GM18909 (cell line): ENCODE results near the gene NKAIN2.
"Not testable (repeated sequence)": the region's sequence is repeated elsewhere in the genome, so short reads cannot be mapped to it uniquely, and the experiment has no call there.

Experiments
- ATAC-seq: cut with Tn5 transposase; IDR thresholded peaks from one replicate; pipeline ENCODE4 v1.9.1; 2021; ENCODE audit warnings: mild to moderate bottlenecking; ENCODE audit not compliant: unreplicated experiment, poor library complexity

NKAIN2 gene

DNA sequence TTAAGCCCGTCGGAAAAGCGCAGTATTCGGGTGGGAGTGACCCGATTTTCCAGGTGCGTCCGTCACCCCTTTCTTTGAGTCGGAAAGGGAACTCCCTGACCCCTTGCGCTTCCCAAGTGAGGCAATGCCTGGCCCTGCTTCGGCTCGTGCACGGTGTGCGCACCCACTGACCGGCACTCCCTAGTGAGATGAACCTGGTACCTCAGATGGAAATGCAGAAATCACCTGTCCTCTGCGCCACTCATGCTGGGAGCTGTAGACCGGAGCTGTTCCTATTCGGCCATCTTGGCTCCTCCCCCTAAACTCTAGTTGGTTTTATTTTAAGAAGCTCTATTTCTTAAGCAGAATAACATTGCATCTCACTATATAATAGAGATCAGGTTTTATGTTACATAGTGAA is 908.9 kb downstream of the NKAIN2 start:
- ATAC-seq = not testable (repeated sequence)

- ATAC-seq = no peak
Observed at GRCh38 chr6:124714728-124715127, 911.1 kb downstream of the NKAIN2 start.

- ATAC-seq = no peak
Observed at GRCh38 chr6:124719913-124720312, 916.2 kb downstream of the NKAIN2 start.

GRCh38 chr6:124721331-124721730 is 917.7 kb downstream of the NKAIN2 start:
- no peak for ATAC-seq

- no peak for ATAC-seq
Observed at GRCh38 chr6:124722141-124722878, 918.6 kb downstream of the NKAIN2 start.

DNA sequence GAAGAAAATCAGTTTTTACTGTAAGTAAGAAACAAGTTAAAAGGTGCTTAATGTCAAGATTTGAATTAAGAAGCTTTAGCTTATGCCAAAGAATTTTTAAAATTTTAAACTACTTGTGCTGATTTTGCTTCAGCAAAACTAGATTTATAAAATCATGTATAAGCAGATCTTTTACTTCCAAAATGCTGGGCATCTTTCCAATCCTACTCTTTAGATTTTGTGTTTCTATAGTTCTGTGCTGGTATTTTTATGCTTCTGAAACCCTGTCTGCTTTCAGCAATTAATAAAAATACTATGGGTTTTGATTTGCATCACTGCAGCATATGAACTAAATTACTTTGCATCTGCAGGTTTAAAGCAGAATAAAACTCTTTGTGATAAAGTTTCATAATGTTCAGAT is 920.0 kb downstream of the NKAIN2 start:
- ATAC-seq = no peak

DNA sequence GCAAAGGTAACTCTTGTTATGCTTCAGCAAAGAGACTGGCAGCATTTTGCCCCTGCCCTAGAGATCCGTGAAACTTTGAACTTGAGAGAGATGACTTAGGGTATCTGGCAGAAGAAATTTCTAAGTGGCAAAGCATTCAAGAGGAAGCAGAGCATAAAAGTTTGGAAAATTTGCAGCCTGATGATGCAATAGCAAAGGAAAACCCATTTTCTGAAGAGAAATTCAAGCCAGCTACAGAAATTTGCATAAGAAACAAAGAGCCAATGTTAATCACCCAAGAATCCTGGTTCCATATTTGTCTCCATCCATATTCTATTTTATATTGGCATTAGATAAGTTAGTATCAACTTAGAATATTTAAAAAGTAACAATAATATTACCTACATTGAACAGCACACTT is 934.1 kb downstream of the NKAIN2 start:
- not testable (repeated sequence) for ATAC-seq

- no peak for ATAC-seq
Observed at GRCh38 chr6:124738482-124738881, 934.8 kb downstream of the NKAIN2 start.

GRCh38 chr6:124741341-124741740 is 937.7 kb downstream of the NKAIN2 start:
- no peak for ATAC-seq

DNA sequence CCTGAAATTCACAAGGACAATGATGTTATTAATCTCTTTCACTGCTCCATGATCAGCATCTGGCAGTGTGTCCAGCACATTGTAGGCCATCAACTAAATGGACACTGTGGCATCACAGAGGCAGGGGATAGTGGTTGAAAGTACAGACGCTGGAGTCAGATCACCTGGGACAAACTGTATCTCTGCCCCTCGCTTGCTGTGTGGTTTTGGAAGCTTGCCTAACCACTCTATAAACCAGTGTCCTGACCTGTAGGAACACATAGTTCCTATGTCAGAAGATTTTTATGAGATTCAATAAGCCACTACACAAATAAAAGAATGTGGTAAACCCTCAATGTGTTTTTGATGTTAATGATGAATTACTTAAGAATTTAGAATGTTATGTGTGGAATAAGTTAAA is 939.3 kb downstream of the NKAIN2 start:
- ATAC-seq = no peak

GRCh38 chr6:124743420-124743819 is 939.8 kb downstream of the NKAIN2 start:
- no peak for ATAC-seq

GRCh38 chr6:124747349-124747748 is 943.7 kb downstream of the NKAIN2 start:
- ATAC-seq = no peak

DNA sequence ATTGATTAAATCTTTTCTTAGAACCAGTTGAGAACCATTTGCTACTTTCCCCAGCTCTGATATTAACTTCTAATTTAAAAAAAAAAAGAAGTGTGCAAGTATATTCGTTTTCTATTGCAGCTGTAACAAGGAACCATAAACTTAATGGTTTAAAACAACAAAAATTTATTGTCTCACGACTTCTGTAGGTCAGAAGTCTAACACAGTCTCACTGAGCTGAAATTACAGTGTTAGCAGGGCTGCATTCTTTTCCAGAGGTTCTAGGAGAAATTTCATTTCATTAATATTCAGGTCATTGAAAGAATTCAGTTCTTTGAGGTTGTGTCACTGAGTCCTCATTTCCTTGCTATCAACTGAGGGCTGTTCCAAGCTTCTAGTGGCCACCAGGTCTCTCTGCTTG is 945.1 kb downstream of the NKAIN2 start:
- no peak for ATAC-seq

DNA sequence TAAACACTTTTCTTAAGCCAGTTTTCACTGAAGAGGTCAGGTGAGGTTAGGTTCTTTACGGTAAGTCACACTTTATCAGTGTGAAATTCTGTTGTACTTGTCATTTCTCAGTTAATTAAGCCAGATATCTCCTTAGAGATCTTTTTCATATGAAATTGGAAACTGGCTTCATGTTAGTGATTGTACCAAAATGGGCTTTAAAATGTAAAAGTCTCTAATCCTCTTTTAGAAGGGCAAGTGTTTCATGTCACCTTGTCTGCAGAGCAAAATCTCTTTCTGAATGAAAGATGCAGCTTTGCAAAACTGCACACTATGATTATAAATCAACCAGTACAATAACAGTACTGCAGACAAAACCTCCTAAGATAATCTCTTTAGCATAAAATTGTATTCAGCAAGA is 949.3 kb downstream of the NKAIN2 start:
- ATAC-seq = no peak

- ATAC-seq = no peak
Observed at GRCh38 chr6:124753562-124754105, 950.0 kb downstream of the NKAIN2 start.

DNA sequence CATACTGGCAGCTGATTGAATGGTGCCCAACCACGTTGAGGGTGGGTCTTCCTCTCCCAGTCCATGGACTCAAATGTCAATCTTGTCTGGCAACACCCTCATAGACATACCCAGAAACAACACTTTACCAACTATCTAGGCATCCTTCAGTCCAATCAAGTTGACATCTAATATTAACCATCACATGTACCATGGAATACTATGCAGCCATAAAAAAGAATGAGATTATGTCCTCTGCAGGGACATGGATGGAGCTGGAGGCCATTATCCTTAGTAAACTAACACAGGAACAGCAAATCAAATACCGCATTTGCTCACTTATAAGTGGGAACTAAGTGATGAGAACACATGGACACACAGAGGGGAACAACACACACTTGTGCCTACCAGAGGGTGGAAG is 951.7 kb downstream of the NKAIN2 start:
- no peak for ATAC-seq

GRCh38 chr6:124757560-124757959 is 953.9 kb downstream of the NKAIN2 start:
- ATAC-seq = no peak

- no peak for ATAC-seq
Observed at GRCh38 chr6:124758663-124759062, 955.0 kb downstream of the NKAIN2 start.

- ATAC-seq = no peak
Observed at GRCh38 chr6:124765280-124765679, 961.6 kb downstream of the NKAIN2 start.

DNA sequence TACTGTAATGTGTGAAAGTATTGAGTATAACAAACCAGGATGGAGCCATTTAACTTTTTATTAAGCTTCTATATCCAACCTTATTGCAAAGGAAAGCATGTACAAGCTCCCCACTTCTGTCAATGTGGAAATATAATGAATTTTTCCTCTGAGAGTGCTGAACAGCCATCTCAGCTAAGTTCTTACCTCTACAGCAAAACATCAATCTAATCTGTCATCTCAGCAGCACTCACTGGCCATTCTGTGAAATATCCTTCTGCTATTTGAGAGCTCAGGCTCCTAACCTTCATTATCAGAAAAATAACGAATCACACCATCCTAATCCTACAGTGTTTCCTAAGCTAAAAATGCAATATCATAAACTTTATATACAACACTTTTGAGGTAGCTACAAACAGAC is 964.6 kb downstream of the NKAIN2 start:
- ATAC-seq = no peak

- ATAC-seq = no peak
Observed at GRCh38 chr6:124769811-124770544, 966.3 kb downstream of the NKAIN2 start.

GRCh38 chr6:124770784-124771183 is 967.1 kb downstream of the NKAIN2 start:
- no peak for ATAC-seq
